ENCODE data around the gene EIF2B5.
"Not testable (repeated sequence)": the region's sequence is repeated elsewhere in the genome, so short reads cannot be mapped to it uniquely, and the experiment has no call there.

EIF2B5 gene

DNA sequence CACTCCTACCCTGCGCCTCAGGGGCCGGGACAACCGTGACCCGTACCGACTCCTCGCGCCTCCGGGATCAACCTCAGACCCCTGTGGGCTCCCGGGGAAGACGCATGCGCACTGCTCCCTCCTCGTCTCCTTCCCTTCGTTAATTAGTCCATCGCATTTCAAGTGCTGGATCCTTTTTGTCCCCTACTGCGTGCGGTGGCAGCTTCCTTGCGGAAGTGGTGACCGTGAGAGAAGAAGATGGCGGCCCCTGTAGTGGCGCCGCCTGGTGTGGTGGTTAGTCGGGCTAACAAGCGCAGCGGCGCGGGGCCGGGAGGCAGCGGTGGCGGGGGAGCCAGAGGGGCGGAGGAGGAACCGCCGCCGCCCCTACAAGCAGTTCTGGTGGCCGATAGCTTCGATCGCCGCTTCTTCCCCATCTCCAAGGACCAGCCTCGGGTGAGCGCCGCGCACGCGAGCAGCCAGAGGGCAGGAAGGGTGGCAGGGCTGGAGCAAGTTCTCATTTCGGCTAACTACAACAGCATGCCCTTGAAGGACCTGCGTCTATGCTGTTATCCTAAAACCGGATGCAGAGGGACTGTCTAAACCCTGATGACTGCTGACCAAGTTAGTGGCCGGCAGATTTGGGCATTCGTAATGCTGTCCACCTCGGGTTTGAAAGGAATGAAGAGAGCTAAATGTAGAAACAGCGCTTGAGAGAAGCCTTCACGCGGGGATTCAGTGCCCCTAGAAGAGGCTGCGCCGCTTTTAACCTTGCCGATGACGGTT is at the start of gene EIF2B5:
TSS of gene EIF2B5 (plus strand) at position 210 of the 762 bp plus-strand sequence. CDS start at position 238, 28 bp downstream.
- peak; percentile 76 for DNase-seq (ENCODE audit: low read depth, low spot score)

DNA sequence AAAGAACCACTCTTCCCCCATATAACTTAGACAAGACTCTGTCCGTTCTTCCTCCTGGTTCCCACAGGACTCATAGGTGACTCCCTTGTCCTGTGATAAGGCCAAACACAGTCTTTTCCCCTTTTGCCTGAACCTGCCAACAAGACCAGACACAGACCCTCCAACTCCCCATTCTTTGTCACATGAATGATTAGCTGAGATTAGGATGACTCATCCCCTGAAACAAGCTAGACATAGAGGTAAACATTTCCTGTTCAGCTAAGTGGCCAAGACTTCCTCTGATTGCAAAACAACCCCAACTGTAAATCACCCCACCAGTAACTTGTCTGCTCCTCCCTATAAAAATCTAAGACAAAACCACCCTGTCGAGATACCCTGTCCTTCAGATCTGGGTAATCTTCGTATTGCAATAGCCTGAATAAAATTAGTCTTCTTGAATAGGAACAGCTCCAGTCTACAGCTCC is 49.7 kb upstream of the EIF2B5 start:
- no peak for DNase-seq (ENCODE audit: low read depth, low spot score)

DNA sequence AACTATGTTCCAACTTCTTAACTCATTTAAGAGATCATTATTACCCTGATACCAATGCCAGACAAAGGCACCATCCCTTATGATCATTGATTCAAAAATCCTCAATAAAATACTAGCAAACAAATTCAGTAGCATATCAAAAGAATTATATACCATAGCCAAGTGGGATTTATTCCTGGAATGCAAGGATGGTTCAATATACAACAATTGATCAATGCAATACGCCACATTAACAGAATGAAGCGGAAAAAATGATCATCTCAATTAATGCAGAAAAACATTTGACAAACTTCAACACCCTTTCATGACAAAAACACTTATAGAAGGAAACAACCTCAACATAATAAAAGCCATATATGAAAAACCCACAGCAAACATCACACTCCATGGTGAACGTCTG is 43.0 kb upstream of the EIF2B5 start:
- DNase-seq (ENCODE audit: low read depth, low spot score) = no peak

DNA sequence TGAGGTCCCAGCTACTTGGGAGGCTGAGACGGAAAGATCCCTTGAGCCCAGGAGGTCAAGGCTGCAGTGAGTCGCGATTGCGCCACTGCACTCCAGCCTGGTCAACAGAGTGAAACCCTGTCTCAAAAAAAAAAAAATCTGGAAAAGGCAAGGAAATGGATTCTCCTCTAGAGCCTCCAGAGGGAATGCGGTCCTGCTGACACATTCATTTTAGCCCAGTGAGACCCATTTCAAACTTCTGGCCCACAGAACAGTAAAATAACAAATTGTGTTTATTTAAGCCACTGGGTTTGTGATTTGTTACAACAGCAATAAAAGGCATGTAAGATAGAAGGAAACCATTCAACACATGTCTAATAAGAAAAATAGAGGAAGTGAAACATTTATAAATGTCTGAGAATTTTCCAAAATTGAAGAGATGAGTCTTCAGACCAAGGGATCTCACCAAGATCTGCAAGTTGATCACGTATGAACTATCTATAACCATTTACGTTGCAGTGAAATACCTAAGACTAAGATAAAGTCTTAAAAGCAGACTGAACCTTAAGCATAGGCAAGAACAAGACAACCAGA is 38.3 kb upstream of the EIF2B5 start, which contains the start of gene HTR3E:
TSS of gene HTR3E (plus strand) at position 254 of the 573 bp plus-strand sequence. CDS start 466 bp downstream, outside the sequence.
- DNase-seq (ENCODE audit: low read depth, low spot score) = no peak

DNA sequence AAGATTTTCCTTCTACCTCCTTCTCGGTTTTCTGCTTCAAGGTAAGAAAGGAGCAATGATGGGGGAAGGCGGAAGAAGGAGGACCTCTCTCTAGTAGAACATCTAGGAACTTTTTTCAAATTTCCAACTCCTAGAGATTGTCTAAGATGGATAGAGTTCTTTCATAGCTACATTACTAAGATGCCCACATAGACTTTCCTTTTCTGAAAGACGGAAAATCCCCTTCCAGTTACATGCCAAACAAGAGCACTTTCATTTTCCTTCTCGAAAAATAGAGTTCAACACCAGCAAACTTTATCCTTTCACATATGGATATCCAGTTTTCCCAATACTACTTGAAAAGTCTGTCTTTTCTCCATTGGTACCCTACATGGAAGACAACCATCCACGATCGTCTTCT is 37.6 kb upstream of the EIF2B5 start:
- no peak for DNase-seq (ENCODE audit: low read depth, low spot score)

DNA sequence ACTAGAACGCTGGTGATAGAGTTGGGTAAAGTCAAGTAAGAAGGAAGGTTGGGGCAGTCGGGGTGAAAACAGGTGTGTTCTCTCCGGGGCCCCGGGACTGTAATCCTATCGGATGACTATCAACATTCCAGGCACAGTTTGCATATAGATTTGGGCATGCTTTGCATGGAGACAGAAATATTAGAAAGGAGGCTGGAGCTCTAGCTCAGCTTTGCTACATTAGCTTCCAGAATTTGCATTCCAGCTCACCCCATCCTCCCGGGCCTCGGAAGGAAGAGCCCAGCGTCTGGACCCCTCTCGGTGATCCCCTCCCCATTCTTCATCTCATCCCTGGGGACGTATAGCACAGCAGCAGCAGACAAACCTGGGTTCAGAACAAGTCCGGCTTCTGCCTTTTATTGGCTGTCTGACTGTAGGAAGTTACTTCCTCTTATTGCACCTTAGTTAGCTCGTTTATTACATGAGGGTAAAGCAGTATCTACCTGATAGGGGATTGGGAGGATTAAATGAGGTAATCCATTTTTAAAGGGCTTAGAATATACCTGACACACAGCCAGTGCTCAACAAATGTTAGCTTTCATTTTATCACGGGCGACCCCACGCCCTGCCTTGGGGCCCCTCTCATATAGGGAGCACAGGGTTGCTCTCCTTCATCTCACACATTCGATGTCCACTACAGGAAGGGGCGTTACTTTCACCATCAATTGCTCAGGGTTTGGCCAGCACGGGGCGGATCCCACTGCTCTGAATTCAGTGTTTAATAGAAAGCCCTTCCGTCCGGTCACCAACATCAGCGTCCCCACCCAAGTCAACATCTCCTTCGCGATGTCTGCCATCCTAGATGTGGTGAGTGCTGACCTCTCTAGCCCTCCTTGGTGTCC is 35.1 kb upstream of the EIF2B5 start:
- DNase-seq (ENCODE audit: low read depth, low spot score) = no peak

DNA sequence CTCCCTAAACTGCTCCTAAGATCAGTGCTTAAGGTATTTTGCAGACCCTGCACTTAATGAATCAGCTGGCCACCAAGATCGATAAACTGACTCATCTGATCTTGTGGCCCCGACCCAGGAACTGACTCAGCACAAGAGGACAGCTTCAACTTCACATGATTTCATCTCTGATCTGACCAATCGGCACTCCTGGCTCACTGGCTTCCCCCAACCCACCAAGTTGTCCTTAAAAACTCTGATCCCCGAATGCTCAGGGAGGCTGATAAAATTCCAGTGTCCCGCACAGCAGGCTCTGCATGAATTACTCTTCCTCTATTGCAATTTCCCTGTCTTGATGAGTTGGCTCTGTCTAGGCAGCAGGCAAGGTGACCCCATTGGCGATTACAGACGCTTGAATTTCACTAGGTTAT is 24.8 kb upstream of the EIF2B5 start:
- no peak for DNase-seq (ENCODE audit: low read depth, low spot score)

DNA sequence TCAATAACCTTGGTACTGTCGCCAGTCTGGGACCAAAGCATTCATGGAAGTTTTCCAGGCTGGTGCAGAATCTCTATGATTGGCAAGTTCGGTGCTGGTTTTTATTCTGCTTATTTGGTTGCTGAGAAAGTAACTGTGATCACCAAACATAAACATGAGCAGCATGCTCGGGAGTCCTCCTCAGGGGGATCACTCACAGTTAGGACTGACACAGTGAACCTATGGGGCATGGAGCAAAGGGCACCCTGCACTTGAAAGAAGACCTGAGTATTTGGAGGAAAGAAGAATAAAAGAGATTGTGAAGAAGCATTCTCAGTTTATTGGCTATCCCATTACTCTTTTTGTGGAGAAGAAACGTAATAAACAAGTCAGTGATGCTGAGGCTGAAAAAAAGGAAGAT is 19.1 kb upstream of the EIF2B5 start:
- DNase-seq (ENCODE audit: low read depth, low spot score) = no peak

DNA sequence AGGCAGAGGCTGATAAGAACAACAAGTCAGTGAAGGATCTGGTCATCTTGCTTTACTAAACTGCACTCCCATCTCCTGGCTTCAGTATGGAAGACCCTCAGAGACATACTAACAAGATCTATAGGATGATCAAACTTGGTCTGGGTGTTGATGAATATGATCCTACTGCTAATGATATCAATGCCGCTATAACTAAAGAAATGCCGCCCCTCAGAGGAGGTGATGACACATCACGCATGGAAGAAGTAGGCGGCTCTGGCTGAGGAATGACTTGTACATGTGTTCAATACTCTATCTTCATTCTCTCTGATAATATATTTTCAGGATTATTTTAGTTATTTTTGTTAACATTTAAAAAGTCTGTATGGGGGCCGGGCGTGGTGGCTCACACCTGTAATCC is 17.5 kb upstream of the EIF2B5 start:
- no peak for DNase-seq (ENCODE audit: low read depth, low spot score)

DNA sequence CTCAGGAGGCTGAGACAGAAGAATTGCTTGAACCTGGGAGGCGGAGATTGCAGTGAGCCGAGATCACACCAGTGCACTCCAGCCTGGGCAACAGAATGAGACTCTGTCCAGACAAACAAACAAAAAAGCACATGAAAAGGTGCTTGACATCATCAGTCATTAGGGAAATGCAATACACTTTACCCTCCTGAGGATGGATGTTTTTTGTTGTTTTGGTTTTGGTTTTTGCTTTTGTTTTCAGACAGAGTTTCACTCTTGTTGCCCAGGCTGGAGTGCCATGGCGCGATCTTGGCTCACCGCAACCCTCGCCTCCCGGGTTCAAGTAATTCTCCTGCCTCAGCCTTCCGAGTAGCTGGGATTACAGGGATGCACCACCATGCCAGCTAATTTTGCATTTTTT is 14.1 kb upstream of the EIF2B5 start:
- not testable (repeated sequence) for DNase-seq (ENCODE audit: low read depth, low spot score)

DNA sequence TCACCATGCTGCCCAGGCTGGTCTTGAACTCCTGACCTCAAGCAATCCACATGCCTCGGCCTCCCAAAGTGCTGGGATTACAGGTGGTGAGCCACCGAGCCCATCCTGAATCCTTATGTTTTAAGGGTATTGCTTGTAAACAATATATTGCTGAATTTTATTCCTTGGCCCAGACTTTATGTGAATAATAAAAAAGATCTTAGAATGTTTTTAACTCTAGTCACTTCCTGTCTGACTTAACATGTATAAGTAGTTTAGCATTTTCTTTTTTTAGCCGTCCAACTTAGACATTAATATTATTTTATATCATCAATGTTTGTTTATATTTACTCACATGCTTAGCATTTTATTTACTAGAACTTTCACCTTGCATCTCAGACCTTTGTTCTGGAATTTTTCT is 9.2 kb upstream of the EIF2B5 start:
- DNase-seq (ENCODE audit: low read depth, low spot score) = no peak

DNA sequence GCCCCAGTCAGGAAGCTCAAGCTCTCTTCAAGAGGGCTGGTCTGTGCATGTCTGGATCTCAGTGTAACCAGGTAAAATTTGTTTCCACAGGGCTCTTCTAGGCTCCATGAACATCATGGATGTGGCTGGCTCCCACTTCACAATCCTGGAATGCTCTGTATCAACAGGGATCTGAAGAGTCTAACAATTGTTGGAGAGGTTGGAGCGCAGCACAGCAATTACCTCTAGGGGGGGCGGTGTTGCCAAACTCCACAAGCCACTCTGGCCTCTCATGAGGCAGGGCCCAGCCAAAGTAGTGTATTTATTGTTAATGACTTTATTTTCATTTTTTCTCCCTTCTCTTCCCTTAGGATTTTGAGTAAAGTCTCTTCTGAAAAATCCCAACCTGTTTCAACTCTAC is 6.1 kb upstream of the EIF2B5 start:
- DNase-seq (ENCODE audit: low read depth, low spot score) = no peak

DNA sequence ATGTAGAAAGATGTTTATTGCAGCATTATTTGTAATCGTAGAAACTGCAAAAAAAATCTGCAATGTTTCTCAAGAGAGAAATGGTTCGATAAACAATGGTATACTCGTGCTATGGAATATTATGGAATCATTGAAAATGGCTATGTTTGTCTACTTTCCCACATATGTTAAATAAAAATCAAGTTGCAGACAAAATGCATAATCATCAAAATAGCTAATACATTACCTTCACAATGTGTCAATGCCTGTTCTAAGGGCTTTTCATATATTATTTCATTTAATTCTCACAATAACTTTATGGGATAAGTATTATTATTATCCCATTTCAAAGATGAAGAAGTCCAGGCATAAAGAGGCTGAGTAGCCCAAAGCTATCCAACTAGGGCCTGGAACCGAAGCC is 2.2 kb upstream of the EIF2B5 start:
- no peak for DNase-seq (ENCODE audit: low read depth, low spot score)

DNA sequence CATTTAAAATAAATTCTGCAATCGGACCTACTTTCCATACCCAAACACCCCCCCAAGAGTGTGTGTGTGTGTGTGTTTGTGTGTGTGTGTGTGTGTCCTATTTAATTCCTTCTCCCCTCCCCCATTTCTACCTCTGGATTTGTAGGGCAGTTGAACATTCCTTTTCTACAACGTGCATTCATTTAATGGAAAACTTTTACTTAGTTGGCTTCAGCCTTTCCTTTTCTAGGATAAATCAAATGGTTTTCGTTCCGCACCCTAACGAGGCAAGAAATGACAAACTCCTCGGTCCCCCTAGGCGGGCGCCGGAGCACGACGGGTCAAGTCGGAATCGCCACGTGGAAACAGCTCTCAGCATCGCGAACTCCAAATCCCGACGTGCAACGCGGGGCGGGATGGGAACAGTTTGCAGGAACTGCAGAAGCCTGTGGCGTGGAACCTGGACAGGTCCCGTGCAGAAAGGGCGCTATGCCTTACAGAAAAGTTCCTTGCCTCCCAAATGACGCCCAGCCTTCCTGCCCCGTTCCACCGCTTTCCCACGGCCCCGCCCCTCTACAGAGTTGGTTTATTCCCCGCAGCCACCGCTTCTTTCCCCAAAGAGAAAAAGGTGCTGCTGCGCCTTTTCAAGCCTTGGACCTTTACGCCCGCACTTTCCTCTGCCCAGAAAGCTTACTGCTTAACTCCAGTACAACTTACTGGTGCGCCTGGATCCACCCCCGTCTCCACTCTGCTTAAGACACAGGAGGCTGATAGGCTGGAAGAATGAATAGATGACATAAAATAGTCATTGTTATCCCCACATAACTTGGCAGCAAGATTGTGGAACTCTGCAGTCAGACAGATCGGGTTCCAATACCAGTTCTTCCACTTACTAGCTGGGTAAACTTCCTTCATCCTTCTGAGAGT is 1.1 kb upstream of the EIF2B5 start:
- no peak for DNase-seq (ENCODE audit: low read depth, low spot score)

DNA sequence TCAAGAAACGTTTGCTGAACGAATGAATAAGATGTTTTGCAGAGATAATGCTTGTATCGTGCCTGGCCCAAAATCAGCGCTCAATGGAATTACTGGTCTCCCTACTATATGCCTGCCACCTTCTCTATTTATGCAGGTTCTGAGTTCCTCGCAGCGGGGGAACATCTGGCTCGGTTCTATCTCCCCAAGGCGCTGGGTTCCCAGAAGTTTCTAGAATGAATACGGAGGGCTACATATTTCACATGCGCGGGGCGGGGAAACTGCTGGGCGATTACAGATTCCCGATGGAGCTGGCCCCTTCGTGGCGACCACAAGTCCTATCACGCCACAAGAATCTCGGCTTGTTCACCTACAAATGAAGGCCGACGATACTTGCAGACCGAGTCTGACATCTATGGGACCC is 411 bp upstream of the EIF2B5 start:
- DNase-seq (ENCODE audit: low read depth, low spot score) = no peak

DNA sequence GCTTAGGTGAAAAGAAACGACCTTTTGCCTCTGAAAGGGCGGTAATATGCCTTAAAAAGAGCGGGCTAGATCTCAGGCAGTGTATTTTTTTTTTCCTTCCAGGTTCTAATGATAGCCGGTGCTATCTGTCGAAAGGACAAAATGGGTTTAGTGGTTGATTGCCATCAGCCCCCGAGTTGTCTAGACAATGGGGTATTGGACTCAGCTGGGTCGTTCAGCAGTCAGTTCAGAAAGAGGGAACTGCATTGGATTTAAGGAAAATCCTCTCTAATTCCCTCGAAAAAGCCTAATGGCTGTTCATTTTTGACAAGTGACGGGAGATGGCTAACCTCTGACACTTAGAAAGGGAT is 728 bp downstream of the EIF2B5 start:
- DNase-seq (ENCODE audit: low read depth, low spot score) = no peak

DNA sequence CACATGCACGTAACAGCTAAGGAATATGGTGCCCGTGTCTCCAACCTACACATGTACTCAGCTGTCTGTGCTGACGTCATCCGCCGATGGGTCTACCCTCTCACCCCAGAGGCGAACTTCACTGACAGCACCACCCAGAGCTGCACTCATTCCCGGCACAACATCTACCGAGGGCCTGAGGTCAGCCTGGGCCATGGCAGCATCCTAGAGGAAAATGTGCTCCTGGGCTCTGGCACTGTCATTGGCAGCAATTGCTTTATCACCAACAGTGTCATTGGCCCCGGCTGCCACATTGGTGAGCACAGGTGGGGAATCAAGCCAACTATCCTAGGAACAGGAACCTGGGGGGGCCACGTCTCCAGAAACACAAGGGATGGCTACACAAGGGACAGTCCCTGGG is 5.3 kb downstream of the EIF2B5 start:
- no peak for DNase-seq (ENCODE audit: low read depth, low spot score)

DNA sequence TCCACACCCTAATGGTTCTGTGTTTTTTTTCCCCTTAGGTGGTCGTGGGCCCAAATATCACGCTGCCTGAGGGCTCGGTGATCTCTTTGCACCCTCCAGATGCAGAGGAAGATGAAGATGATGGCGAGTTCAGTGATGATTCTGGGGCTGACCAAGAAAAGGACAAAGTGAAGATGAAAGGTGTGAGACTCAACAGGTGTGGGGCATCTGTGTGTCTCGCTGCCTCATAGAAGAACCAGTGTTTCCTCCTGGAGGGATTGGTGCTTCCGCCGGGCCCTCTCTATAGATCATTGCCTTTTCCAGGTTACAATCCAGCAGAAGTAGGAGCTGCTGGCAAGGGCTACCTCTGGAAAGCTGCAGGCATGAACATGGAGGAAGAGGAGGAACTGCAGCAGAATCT is 7.0 kb downstream of the EIF2B5 start:
- no peak for DNase-seq (ENCODE audit: low read depth, low spot score)

DNA sequence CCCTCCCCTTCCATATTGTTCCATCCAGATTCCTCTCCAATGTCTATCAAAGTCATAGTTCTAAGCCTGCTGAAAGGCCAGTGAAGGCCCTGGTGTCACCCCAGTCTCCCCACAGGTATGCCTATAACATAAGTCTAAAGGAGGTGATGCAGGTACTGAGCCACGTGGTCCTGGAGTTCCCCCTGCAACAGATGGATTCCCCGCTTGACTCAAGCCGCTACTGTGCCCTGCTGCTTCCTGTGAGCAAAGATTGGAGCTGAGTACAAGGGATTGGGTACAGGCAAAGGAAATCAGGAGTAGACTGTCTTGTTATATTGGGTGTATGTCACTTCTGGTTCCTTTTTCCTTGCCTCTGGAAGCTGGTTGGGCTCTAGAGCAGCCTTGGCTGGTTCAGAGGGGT is 8.2 kb downstream of the EIF2B5 start:
- DNase-seq (ENCODE audit: low read depth, low spot score) = no peak

DNA sequence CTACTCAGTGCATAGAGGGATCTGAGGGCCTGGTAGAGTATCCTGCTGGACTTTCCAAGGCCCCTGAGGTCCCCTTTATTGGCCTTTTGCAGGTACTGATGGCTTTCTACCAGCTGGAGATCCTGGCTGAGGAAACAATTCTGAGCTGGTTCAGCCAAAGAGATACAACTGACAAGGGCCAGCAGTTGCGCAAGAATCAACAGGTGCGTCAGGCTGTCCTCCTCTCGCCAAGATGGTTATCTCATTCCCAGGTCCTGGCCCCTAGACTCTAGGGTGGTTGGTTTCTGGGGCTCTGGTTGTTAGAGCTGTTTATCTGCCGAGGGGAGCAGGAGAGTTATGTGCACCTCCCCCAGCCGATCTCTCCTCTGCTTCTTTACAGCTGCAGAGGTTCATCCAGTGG is 9.3 kb downstream of the EIF2B5 start:
- no peak for DNase-seq (ENCODE audit: low read depth, low spot score)

DNA sequence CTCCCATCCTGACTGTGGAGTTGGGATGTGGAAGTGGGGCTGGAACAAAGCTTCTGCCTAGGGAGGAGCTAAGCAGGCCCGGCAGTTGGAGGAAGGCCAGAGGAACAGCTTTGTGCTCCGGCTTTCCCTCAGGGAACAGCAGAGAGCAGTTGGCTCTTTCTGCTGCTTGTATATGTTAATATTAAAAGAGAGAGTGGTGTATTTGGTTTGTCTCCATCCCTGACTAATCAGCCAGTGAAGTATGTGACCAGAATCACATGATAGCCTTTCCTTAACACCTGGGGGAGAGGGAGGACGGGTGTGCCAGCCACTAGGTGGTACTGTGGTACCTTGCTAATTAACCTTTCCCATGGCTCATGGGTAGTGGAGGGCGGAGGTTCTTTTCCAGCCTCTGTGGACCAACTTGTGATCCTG is 10.0 kb downstream of the EIF2B5 start:
- no peak for DNase-seq (ENCODE audit: low read depth, low spot score)

All from activated CD4-positive, CD25-positive, alpha-beta regulatory T cell treated with anti-CD3 and anti-CD28 coated beads, Interleukin-2, amount 50 U/mL, for 16 hours (primary cell).